Measurements from ENCODE around the gene APBB2. TPM values are rescaled to one million over a fixed set of nuclear protein-coding genes. Genes with fewer than 3 reads are reported as not detected.

The APBB2 gene
- total RNA-seq, 1 experiment from 2014 or later = 3.7 TPM

DNA sequence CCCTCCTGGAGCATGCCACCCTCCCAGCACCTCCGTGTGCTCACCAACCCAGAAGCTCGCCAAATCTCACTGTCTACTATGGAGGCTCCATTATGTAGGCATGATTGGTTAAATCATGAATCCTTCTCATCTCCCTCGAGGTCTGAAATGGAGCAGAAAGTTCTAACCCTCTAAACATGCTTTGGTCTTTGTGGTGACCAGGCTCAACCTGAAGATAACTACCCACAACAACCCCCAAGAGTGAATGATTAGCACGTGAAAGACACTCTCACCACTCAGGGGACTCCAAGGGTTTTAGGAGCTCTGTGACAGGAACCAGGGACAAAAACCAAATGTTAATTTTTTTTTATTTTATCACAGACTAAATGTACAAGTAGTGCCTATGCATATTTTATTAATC lies 47.2 kb downstream of the APBB2 start:
- DNase-seq = no peak
- Histone ChIP-seq H4K20me1 (ENCODE audit: insufficient read depth, low read depth, low read length) (no peaks in the 10 kb centered on the region), H3K9me3 (ENCODE audit: low read length) (no peaks in the 10 kb centered on the region), H3K9me2 (replicated peaks; ENCODE audit: insufficient read depth, low read length) (no peaks in the 10 kb centered on the region), H3K36me3 (ENCODE audit: insufficient read depth, low read length) (no peaks in the 10 kb centered on the region), H3K4me1 (ENCODE audit: low read length) (no peaks in the 10 kb centered on the region), H3K27me3 (ENCODE audit: low read length) (no peaks in the 10 kb centered on the region), H3K4me2 (ENCODE audit: low read depth, low read length, poor library complexity, severe bottlenecking) (no peak overlapping the region), H3K79me2 (ENCODE audit: low read length) (no peaks in the 10 kb centered on the region), H3K27ac (ENCODE audit: low read length) (no peak overlapping the region), H2AFZ (ENCODE audit: low read length) (no peak overlapping the region), H3K4me3 (ENCODE audit: low read length) (no peak overlapping the region), H3K9ac (ENCODE audit: low read length) (no peak overlapping the region)

DNA sequence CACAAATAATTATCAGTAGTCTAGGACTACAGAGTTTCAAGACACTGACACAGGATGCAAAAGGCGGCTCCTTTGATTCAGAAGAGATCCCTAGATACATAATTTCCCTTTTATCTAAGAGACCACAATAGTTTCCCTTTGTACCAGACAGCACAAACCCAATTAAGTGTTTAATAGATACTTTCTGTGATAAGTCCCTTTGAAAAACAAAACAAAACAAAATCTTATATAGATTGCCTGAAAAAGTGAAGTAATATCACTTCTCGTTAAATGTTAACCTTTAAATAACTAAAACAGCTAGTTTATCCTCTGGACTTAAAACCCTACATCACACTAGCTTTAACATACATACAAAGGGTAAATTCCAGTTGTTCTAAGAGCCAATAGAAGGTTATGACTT lies 49.9 kb downstream of the APBB2 start:
- Histone ChIP-seq H3K4me2 (ENCODE audit: low read depth, low read length, poor library complexity, severe bottlenecking) (no peak overlapping the region), H3K36me3 (ENCODE audit: insufficient read depth, low read length) (no peaks in the 10 kb centered on the region), H3K79me2 (ENCODE audit: low read length) (no peaks in the 10 kb centered on the region)

DNA sequence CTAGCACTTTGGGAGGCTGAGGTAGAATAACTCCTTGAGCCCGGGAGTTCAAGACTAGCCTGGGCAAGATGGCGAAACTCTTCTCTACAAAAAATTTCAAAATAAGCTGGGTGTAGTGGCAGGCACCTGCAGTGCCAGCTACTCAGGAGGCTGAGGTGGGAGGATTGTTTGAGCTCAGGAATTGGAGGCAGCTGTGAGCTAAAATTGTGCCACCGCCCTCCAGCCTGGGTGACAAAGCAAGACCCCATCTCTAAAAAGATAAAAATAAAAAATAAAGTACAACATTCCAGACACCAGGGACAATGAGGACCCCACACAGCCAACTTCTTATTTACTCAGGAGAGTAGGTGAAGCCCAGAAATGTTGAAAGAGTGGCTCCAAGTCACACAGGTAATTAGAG lies 53.0 kb downstream of the APBB2 start:
- no peaks in the 10 kb centered on the region for H3K36me3 ChIP-seq (ENCODE audit: insufficient read depth, low read length)
- no peak overlapping the region for H3K9ac ChIP-seq (ENCODE audit: low read length)
- H4K20me1 ChIP-seq (ENCODE audit: insufficient read depth, low read depth, low read length) = no peaks in the 10 kb centered on the region
- no peak overlapping the region for H2AFZ ChIP-seq (ENCODE audit: low read length)
- no peaks in the 10 kb centered on the region for H3K9me2 ChIP-seq (replicated peaks; ENCODE audit: insufficient read depth, low read length)
- DNase-seq = no peak
- no peaks in the 10 kb centered on the region for H3K79me2 ChIP-seq (ENCODE audit: low read length)
- no peaks in the 10 kb centered on the region for H3K27me3 ChIP-seq (ENCODE audit: low read length)
- no peaks in the 10 kb centered on the region for H3K9me3 ChIP-seq (ENCODE audit: low read length)
- no peak overlapping the region for H3K4me3 ChIP-seq (ENCODE audit: low read length)
- H3K4me1 ChIP-seq (ENCODE audit: low read length) = no peaks in the 10 kb centered on the region
- H3K4me2 ChIP-seq (ENCODE audit: low read depth, low read length, poor library complexity, severe bottlenecking) = no peak overlapping the region
- H3K27ac ChIP-seq (ENCODE audit: low read length) = no peak overlapping the region

More for the DNA sequence above, 49.9 kb downstream of the APBB2 start:
- Histone ChIP-seq H2AFZ (ENCODE audit: low read length) (no peak overlapping the region), H3K9me2 (replicated peaks; ENCODE audit: insufficient read depth, low read length) (no peaks in the 10 kb centered on the region), H3K27ac (ENCODE audit: low read length) (no peak overlapping the region), H3K27me3 (ENCODE audit: low read length) (no peaks in the 10 kb centered on the region), H3K4me3 (ENCODE audit: low read length) (no peak overlapping the region), H4K20me1 (ENCODE audit: insufficient read depth, low read depth, low read length) (no peaks in the 10 kb centered on the region), H3K4me1 (ENCODE audit: low read length) (no peaks in the 10 kb centered on the region), H3K9ac (ENCODE audit: low read length) (no peak overlapping the region), H3K9me3 (ENCODE audit: low read length) (no peaks in the 10 kb centered on the region)
- DNase-seq = no peak

DNA sequence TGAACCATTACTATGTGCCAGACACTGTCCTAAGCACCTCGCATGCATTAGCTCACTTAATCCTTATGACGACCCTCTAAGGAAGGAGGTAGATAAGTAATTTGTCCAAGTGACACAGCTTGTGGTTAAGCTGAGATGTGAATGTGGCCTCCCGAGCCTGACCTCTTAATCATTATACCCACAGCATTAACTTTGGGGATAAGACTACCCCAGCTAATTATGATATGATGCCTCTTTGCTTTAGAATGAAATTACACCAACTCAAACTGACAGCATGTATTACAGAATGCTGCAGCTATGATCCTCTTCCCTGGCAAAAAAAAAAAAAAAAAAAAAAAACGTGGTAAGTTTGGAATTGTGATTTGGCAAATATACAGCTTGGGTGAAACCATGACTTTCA lies 53.5 kb downstream of the APBB2 start:
- no peak for DNase-seq
- Histone ChIP-seq H3K79me2 (ENCODE audit: low read length) (no peaks in the 10 kb centered on the region), H3K9me3 (ENCODE audit: low read length) (no peaks in the 10 kb centered on the region), H3K9ac (ENCODE audit: low read length) (no peak overlapping the region), H3K27ac (ENCODE audit: low read length) (no peak overlapping the region), H3K9me2 (replicated peaks; ENCODE audit: insufficient read depth, low read length) (no peaks in the 10 kb centered on the region), H4K20me1 (ENCODE audit: insufficient read depth, low read depth, low read length) (no peaks in the 10 kb centered on the region), H3K36me3 (ENCODE audit: insufficient read depth, low read length) (no peaks in the 10 kb centered on the region), H3K4me1 (ENCODE audit: low read length) (no peaks in the 10 kb centered on the region), H3K27me3 (ENCODE audit: low read length) (no peaks in the 10 kb centered on the region), H2AFZ (ENCODE audit: low read length) (no peak overlapping the region), H3K4me2 (ENCODE audit: low read depth, low read length, poor library complexity, severe bottlenecking) (no peak overlapping the region), H3K4me3 (ENCODE audit: low read length) (no peak overlapping the region)

DNA sequence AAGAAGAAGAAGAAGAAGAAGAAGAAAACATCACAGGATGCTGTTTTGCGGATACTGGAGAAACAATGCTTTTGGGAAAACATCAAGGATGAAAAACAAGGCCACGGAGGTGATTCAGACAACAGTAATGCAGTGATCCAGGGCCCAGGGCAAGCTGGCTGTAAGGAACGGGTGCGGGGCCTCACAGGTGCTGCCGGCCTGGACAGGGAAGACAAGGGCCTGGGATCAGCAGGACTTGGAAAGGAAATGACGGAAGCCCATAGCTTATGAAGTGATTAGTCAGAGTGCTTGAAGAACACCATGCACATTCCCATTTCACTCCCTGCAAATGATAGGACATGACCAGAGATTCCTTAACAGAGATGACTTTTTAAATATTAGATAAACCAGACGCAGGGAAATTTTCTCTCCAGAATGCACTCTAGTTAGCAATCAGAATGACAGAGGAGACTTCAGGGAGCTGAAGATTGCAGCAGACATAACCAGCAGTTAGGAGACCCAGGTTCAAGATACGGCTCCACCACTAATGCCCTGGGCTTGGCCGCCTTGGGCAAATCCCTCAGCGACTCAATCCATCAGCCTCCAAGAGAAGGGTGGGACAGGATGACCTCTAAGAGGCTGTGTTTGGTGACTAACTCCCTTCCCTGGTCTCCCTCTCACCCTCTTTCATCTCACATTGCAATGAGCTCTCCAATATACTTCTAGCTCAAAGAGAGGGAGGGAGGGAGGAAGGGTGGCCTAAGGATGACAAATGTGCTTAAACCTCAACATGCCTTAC lies 54.1 kb downstream of the APBB2 start:
- H3K9me2 ChIP-seq (replicated peaks; ENCODE audit: insufficient read depth, low read length) = no peaks in the 10 kb centered on the region
- no peak overlapping the region for H3K4me2 ChIP-seq (ENCODE audit: low read depth, low read length, poor library complexity, severe bottlenecking)
- no peak overlapping the region for H3K4me3 ChIP-seq (ENCODE audit: low read length)
- no peaks in the 10 kb centered on the region for H3K36me3 ChIP-seq (ENCODE audit: insufficient read depth, low read length)
- H3K9me3 ChIP-seq (ENCODE audit: low read length) = no peaks in the 10 kb centered on the region
- no peak overlapping the region for H3K9ac ChIP-seq (ENCODE audit: low read length)
- no peak overlapping the region for H2AFZ ChIP-seq (ENCODE audit: low read length)
- H3K27me3 ChIP-seq (ENCODE audit: low read length) = no peaks in the 10 kb centered on the region
- no peak overlapping the region for H3K27ac ChIP-seq (ENCODE audit: low read length)
- H4K20me1 ChIP-seq (ENCODE audit: insufficient read depth, low read depth, low read length) = no peaks in the 10 kb centered on the region
- no peak for DNase-seq
- H3K4me1 ChIP-seq (ENCODE audit: low read length) = no peaks in the 10 kb centered on the region
- no peaks in the 10 kb centered on the region for H3K79me2 ChIP-seq (ENCODE audit: low read length)

DNA sequence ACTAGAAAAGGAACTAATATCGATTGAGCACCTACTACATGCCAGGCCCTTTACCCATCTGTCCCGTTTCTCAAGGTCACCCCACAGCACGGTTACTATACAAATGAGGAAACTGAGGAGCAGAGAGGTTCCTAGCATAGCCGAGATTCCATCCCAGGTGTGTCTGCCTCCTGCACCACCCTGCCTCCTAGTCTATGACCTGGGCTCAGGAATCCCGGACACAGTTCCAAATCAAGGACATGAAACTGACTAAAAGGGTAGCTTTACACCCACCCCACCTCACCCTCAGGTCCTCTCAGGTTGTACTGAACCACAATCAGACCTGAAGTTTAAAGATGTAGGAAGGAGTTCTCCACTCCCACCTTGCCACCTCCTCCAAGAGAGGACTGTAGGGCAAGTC lies 55.6 kb downstream of the APBB2 start:
- no peak for DNase-seq
- H3K27ac ChIP-seq (ENCODE audit: low read length) = no peak overlapping the region
- H3K4me2 ChIP-seq (ENCODE audit: low read depth, low read length, poor library complexity, severe bottlenecking) = no peak overlapping the region
- H3K9me2 ChIP-seq (replicated peaks; ENCODE audit: insufficient read depth, low read length) = no peaks in the 10 kb centered on the region
- no peaks in the 10 kb centered on the region for H3K4me1 ChIP-seq (ENCODE audit: low read length)
- no peaks in the 10 kb centered on the region for H3K79me2 ChIP-seq (ENCODE audit: low read length)
- H3K9me3 ChIP-seq (ENCODE audit: low read length) = no peaks in the 10 kb centered on the region
- H3K9ac ChIP-seq (ENCODE audit: low read length) = no peak overlapping the region
- H4K20me1 ChIP-seq (ENCODE audit: insufficient read depth, low read depth, low read length) = no peaks in the 10 kb centered on the region
- no peak overlapping the region for H3K4me3 ChIP-seq (ENCODE audit: low read length)
- no peaks in the 10 kb centered on the region for H3K27me3 ChIP-seq (ENCODE audit: low read length)
- H2AFZ ChIP-seq (ENCODE audit: low read length) = no peak overlapping the region
- H3K36me3 ChIP-seq (ENCODE audit: insufficient read depth, low read length) = no peaks in the 10 kb centered on the region

DNA sequence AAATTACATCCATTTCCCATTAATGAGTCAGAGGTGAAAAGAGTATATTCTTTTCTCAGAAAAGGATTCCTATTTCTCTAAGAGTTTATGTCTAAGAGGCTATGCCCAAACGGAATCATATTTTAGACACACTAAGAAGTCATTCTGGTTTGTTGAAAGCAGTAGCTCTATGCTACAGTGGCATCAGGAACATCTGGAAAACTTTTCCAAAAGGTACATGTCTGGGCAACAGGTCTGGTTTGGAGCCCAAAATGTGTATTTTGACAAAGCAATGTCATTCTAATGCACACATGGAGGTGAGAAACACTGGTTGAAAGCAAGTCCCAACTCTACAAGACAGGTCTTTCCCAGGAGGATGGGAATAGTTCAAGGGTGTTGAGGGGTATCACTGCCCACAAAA lies 56.1 kb downstream of the APBB2 start:
- Histone ChIP-seq H2AFZ (ENCODE audit: low read length) (no peak overlapping the region), H3K27ac (ENCODE audit: low read length) (no peak overlapping the region), H3K4me3 (ENCODE audit: low read length) (no peak overlapping the region), H4K20me1 (ENCODE audit: insufficient read depth, low read depth, low read length) (no peaks in the 10 kb centered on the region), H3K79me2 (ENCODE audit: low read length) (no peaks in the 10 kb centered on the region), H3K36me3 (ENCODE audit: insufficient read depth, low read length) (no peaks in the 10 kb centered on the region), H3K9me2 (replicated peaks; ENCODE audit: insufficient read depth, low read length) (no peaks in the 10 kb centered on the region), H3K9me3 (ENCODE audit: low read length) (no peaks in the 10 kb centered on the region), H3K9ac (ENCODE audit: low read length) (no peak overlapping the region), H3K4me2 (ENCODE audit: low read depth, low read length, poor library complexity, severe bottlenecking) (no peak overlapping the region), H3K27me3 (ENCODE audit: low read length) (no peaks in the 10 kb centered on the region), H3K4me1 (ENCODE audit: low read length) (no peaks in the 10 kb centered on the region)
- no peak for DNase-seq

DNA sequence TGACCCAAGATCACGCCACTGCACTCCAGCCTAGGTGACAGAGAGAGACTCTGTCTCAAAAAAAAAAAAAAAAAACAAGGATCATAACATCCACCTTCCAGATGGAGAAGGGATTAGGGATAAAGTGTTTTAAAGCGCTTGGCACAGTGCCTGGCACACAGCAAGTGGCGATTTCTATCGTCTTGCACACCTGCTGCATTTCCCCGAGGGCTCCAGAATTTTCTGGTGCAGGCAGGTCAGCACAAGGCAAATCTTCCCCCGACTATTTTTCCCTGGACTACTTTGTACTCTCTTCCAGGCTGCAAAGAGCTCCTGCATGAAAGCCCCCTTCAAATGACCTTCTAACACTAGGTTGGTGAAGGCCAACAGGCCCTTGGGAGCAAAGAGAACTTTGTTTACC lies 57.3 kb downstream of the APBB2 start:
- no peaks in the 10 kb centered on the region for H3K79me2 ChIP-seq (ENCODE audit: low read length)

More for the DNA sequence above, 57.3 kb downstream of the APBB2 start:
- Histone ChIP-seq H3K4me1 (ENCODE audit: low read length) (no peaks in the 10 kb centered on the region), H4K20me1 (ENCODE audit: insufficient read depth, low read depth, low read length) (no peaks in the 10 kb centered on the region), H3K27me3 (ENCODE audit: low read length) (no peaks in the 10 kb centered on the region), H3K9me2 (replicated peaks; ENCODE audit: insufficient read depth, low read length) (no peaks in the 10 kb centered on the region), H3K36me3 (ENCODE audit: insufficient read depth, low read length) (no peaks in the 10 kb centered on the region), H3K9me3 (ENCODE audit: low read length) (no peaks in the 10 kb centered on the region), H3K27ac (ENCODE audit: low read length) (no peak overlapping the region), H2AFZ (ENCODE audit: low read length) (no peak overlapping the region), H3K4me3 (ENCODE audit: low read length) (no peak overlapping the region), H3K4me2 (ENCODE audit: low read depth, low read length, poor library complexity, severe bottlenecking) (no peak overlapping the region), H3K9ac (ENCODE audit: low read length) (no peak overlapping the region)
- DNase-seq = no peak

Measured in Karpas-422 (cell line).